GM19397 (cell line): ENCODE measurements around the gene TYW1.
"Not testable (repeated sequence)": the region's sequence is repeated elsewhere in the genome, so short reads cannot be mapped to it uniquely, and the experiment has no call there.

Experiments used
- ATAC-seq: cut with Tn5 transposase; IDR thresholded peaks from one replicate; pipeline ENCODE4 v1.9.1; 2021; ENCODE audit warnings: mild to moderate bottlenecking, moderate library complexity; ENCODE audit not compliant: unreplicated experiment

The TYW1 gene

GRCh38 chr7:67185660-67186129, 189.1 kb downstream of the TYW1 start:
- ATAC-seq: not testable (repeated sequence)

- not testable (repeated sequence) for ATAC-seq
Observed at GRCh38 chr7:67189160-67189559, 192.5 kb downstream of the TYW1 start.

GRCh38 chr7:67189801-67190465, 193.3 kb downstream of the TYW1 start:
- ATAC-seq: not testable (repeated sequence)

- ATAC-seq: not testable (repeated sequence)
Observed at GRCh38 chr7:67191002-67191720, 194.5 kb downstream of the TYW1 start.

GRCh38 chr7:67192123-67192702, 195.6 kb downstream of the TYW1 start:
- not testable (repeated sequence) for ATAC-seq

GRCh38 chr7:67192889-67193613, 196.4 kb downstream of the TYW1 start:
- ATAC-seq: not testable (repeated sequence)

- not testable (repeated sequence) for ATAC-seq
Observed at GRCh38 chr7:67196176-67196575, 199.5 kb downstream of the TYW1 start.

- not testable (repeated sequence) for ATAC-seq
Observed at GRCh38 chr7:67198865-67199526, 202.4 kb downstream of the TYW1 start.

GRCh38 chr7:67205772-67206171, 209.1 kb downstream of the TYW1 start:
- ATAC-seq: not testable (repeated sequence)

- ATAC-seq: no peak
Observed at GRCh38 chr7:67206452-67206851, 209.8 kb downstream of the TYW1 start.

GRCh38 chr7:67208656-67209055, 212.0 kb downstream of the TYW1 start:
- ATAC-seq: not testable (repeated sequence)

- ATAC-seq: no peak
Observed at GRCh38 chr7:67209256-67209655, 212.6 kb downstream of the TYW1 start.

GRCh38 chr7:67210567-67210966, 213.9 kb downstream of the TYW1 start:
- ATAC-seq: no peak

- ATAC-seq: not testable (repeated sequence)
Observed at GRCh38 chr7:67211650-67212330, 215.2 kb downstream of the TYW1 start.

GRCh38 chr7:67213038-67213437, 216.4 kb downstream of the TYW1 start:
- ATAC-seq: not testable (repeated sequence)

- ATAC-seq: not testable (repeated sequence)
Observed at GRCh38 chr7:67223551-67223950, 226.9 kb downstream of the TYW1 start.

- ATAC-seq: not testable (repeated sequence)
Observed at GRCh38 chr7:67226340-67226907, 229.8 kb downstream of the TYW1 start.

GRCh38 chr7:67226967-67227366, 230.3 kb downstream of the TYW1 start:
- not testable (repeated sequence) for ATAC-seq

GRCh38 chr7:67229018-67229417, 232.4 kb downstream of the TYW1 start:
- ATAC-seq: not testable (repeated sequence)

- not testable (repeated sequence) for ATAC-seq
Observed at GRCh38 chr7:67230029-67230428, 233.4 kb downstream of the TYW1 start.
